Measurements from ENCODE around the gene EFNA2.

- TF ChIP-seq CTCF (conservative IDR thresholded peaks at IDR 0.05; ENCODE audit: low read depth in 2 of 2) (no peak), POLR2AphosphoS5 (IDR thresholded peaks at IDR 0.05; ENCODE audit: low read depth) (no peak), EZH2 (IDR thresholded peaks at IDR 0.05; ENCODE audit: low read depth, unreplicated experiment) (no peak), EZH2phosphoT487 (IDR thresholded peaks at IDR 0.05; ENCODE audit: unreplicated experiment) (no peak), REST (IDR thresholded peaks at IDR 0.05; ENCODE audit: unreplicated experiment) (no peak), ETS1 (IDR thresholded peaks at IDR 0.05) (no peak), JUNB (IDR thresholded peaks at IDR 0.05; ENCODE audit: unreplicated experiment) (no peak)
Observed at GRCh38 chr19:1282588-1283206, 3.0 kb upstream of the EFNA2 start.

Measured in GM23338 (cell line).